MG63 (cell line): Measurements from ENCODE around the gene HARBI1. TPM values are rescaled to one million over a fixed set of nuclear protein-coding genes. Genes with fewer than 3 reads are reported as not detected.

Experiments
- DNase-seq: peaks from one replicate; pipeline ENCODE4 v3.0.0-alpha.2; 2020
- H3K27me3 ChIP-seq: fragments of 250-450 bp; sonication (Bioruptor Pico); 2 replicates; pipeline ENCODE4 v1.5.1; 2020; ENCODE audit warnings: mild to moderate bottlenecking, moderate library complexity
- H3K36me3 ChIP-seq: fragments of 250-450 bp; sonication (Bioruptor Pico); 2 replicates; pipeline ENCODE4 v1.5.1; 2020; ENCODE audit warnings: mild to moderate bottlenecking, moderate library complexity
- H3K4me3 ChIP-seq: fragments of 250-450 bp; sonication (Bioruptor Pico); 2 replicates; pipeline ENCODE4 v1.5.1; 2020; ENCODE audit warnings: mild to moderate bottlenecking, moderate library complexity
- H3K9me3 ChIP-seq: fragments of 250-450 bp; sonication (Bioruptor Pico); 2 replicates; pipeline ENCODE4 v1.5.1; 2020; ENCODE audit warnings: mild to moderate bottlenecking, moderate library complexity
- total RNA-seq: library from RNA; depleted of rRNA; stranded (reverse); fragments of >200 nt; shearing (Covaris generic); gene quantifications from 2 replicates; pipeline ENCODE4 v1.2.3, GENCODE V29; 2014; ENCODE audit warnings: low replicate concordance

HARBI1 gene
- total RNA-seq, 1 experiment from 2014 or later, result 4.0 TPM

- DNase-seq, result no peak
- no peaks in the 10 kb centered on the region for H3K9me3 ChIP-seq
- H3K4me3 ChIP-seq, result no peak overlapping the region
- H3K36me3 ChIP-seq, result no peaks in the 10 kb centered on the region
- no peaks in the 10 kb centered on the region for H3K27me3 ChIP-seq
Measured at GRCh38 chr11:46609386-46609785, 7.6 kb downstream of the HARBI1 start.

- H3K9me3 ChIP-seq, result no peaks in the 10 kb centered on the region
- no peaks in the 10 kb centered on the region for H3K36me3 ChIP-seq
- no peaks in the 10 kb centered on the region for H3K27me3 ChIP-seq
- no peak overlapping the region for H3K4me3 ChIP-seq
- DNase-seq, result no peak
Measured at GRCh38 chr11:46607516-46607915, 9.5 kb downstream of the HARBI1 start.

GRCh38 chr11:46604796-46605195, 12.2 kb downstream of the HARBI1 start:
- Histone ChIP-seq H3K4me3 (no peak overlapping the region), H3K27me3 (no peaks in the 10 kb centered on the region), H3K9me3 (no peaks in the 10 kb centered on the region), H3K36me3 (no peaks in the 10 kb centered on the region)
- DNase-seq, result no peak

GRCh38 chr11:46603704-46604308, 13.2 kb downstream of the HARBI1 start:
- Histone ChIP-seq H3K9me3 (no peaks in the 10 kb centered on the region), H3K36me3 (no peaks in the 10 kb centered on the region), H3K27me3 (no peaks in the 10 kb centered on the region), H3K4me3 (no peak overlapping the region)
- no peak for DNase-seq

GRCh38 chr11:46601129-46601528, 15.9 kb downstream of the HARBI1 start:
- no peak overlapping the region for H3K4me3 ChIP-seq
- H3K27me3 ChIP-seq, result no peaks in the 10 kb centered on the region
- H3K9me3 ChIP-seq, result no peaks in the 10 kb centered on the region
- DNase-seq, result no peak
- no peaks in the 10 kb centered on the region for H3K36me3 ChIP-seq

GRCh38 chr11:46600194-46600960, 16.6 kb downstream of the HARBI1 start:
- H3K4me3 ChIP-seq, result no peak overlapping the region
- no peaks in the 10 kb centered on the region for H3K9me3 ChIP-seq
- DNase-seq, result no peak
- H3K36me3 ChIP-seq, result no peaks in the 10 kb centered on the region
- no peaks in the 10 kb centered on the region for H3K27me3 ChIP-seq

- no peak overlapping the region for H3K4me3 ChIP-seq
- no peaks in the 10 kb centered on the region for H3K9me3 ChIP-seq
- no peak for DNase-seq
- no peaks in the 10 kb centered on the region for H3K27me3 ChIP-seq
- no peaks in the 10 kb centered on the region for H3K36me3 ChIP-seq
Measured at GRCh38 chr11:46599340-46600193, 17.5 kb downstream of the HARBI1 start.

GRCh38 chr11:46597609-46598219, 19.3 kb downstream of the HARBI1 start:
- H3K36me3 ChIP-seq, result no peaks in the 10 kb centered on the region
- H3K9me3 ChIP-seq, result no peaks in the 10 kb centered on the region
- peak; percentile 13 for DNase-seq
- H3K27me3 ChIP-seq, result no peaks in the 10 kb centered on the region
- H3K4me3 ChIP-seq, result no peak overlapping the region

GRCh38 chr11:46597155-46597554, 19.9 kb downstream of the HARBI1 start:
- H3K36me3 ChIP-seq, result no peaks in the 10 kb centered on the region
- no peak for DNase-seq
- H3K4me3 ChIP-seq, result no peak overlapping the region

GRCh38 chr11:46594785-46595184, 22.2 kb downstream of the HARBI1 start:
- H3K4me3 ChIP-seq, result peak overlapping the region; percentile 92
- H3K9me3 ChIP-seq, result no peaks in the 10 kb centered on the region
- no peaks in the 10 kb centered on the region for H3K27me3 ChIP-seq
- no peaks in the 10 kb centered on the region for H3K36me3 ChIP-seq
- no peak for DNase-seq

More at GRCh38 chr11:46597155-46597554, 19.9 kb downstream of the HARBI1 start:
- no peaks in the 10 kb centered on the region for H3K27me3 ChIP-seq
- no peaks in the 10 kb centered on the region for H3K9me3 ChIP-seq

GRCh38 chr11:46594374-46594700, 22.7 kb downstream of the HARBI1 start:
- Histone ChIP-seq H3K9me3 (no peaks in the 10 kb centered on the region), H3K4me3 (peak overlapping the region; percentile 92), H3K36me3 (no peaks in the 10 kb centered on the region), H3K27me3 (no peaks in the 10 kb centered on the region)
- DNase-seq, result no peak

- peak; percentile 85 for DNase-seq
- Histone ChIP-seq H3K4me3 (peak within 1 kb of the TSS; percentile 92), H3K27me3 (no peaks in the 10 kb centered on the region), H3K36me3 (no peaks in the 10 kb centered on the region), H3K9me3 (no peaks in the 10 kb centered on the region)
Measured at GRCh38 chr11:46593550-46594373, 23.3 kb downstream of the HARBI1 start, which contains the start of gene AMBRA1. Gene AMBRA1 (minus strand): TSS chr11:46594023. CDS start chr11:46548380, 45,643 bp downstream.

GRCh38 chr11:46590740-46591605, 26.1 kb downstream of the HARBI1 start:
- H3K36me3 ChIP-seq, result no peaks in the 10 kb centered on the region
- no peaks in the 10 kb centered on the region for H3K27me3 ChIP-seq
- no peaks in the 10 kb centered on the region for H3K9me3 ChIP-seq
- H3K4me3 ChIP-seq, result no peak overlapping the region
- no peak for DNase-seq

- no peaks in the 10 kb centered on the region for H3K27me3 ChIP-seq
- no peak overlapping the region for H3K4me3 ChIP-seq
- H3K9me3 ChIP-seq, result no peaks in the 10 kb centered on the region
- no peak for DNase-seq
- H3K36me3 ChIP-seq, result no peaks in the 10 kb centered on the region
Measured at GRCh38 chr11:46588915-46589314, 28.1 kb downstream of the HARBI1 start.

- Histone ChIP-seq H3K27me3 (no peaks in the 10 kb centered on the region), H3K36me3 (no peaks in the 10 kb centered on the region), H3K4me3 (no peak overlapping the region), H3K9me3 (no peaks in the 10 kb centered on the region)
- no peak for DNase-seq
Measured at GRCh38 chr11:46588131-46588530, 28.9 kb downstream of the HARBI1 start.
